K562 (cell line): ENCODE data around the gene FGFBP2. TPM values are rescaled to one million over a fixed set of nuclear protein-coding genes. Genes with fewer than 3 reads are reported as not detected.

Experiments
- ATAC-seq: fragments of 200-7000 bp; cut with Tn5 transposase; 3 replicates; pipeline ENCODE4 v1.9.1; 2020; ENCODE audit warnings: moderate library complexity
- BruUV-seq: library from RNA; stranded (reverse); fragments of 400-500 nt; replicated peaks from 2 replicates; lab custom pipeline; 2021; lab: Mats Ljungman, UMichigan
- CTCF ChIA-PET: fragments of 300-600 bp; formaldehyde crosslinking; extraction: SDS; loops from one replicate; lab custom pipeline; 2021; ENCODE audit warnings: low intra/inter-chr PET ratio; lab: Yijun Ruan, JAX
- POLR2A ChIA-PET: fragments of 300-600, 350-650 bp; sonication (Branson Sonifier 250); formaldehyde crosslinking; extraction: SDS; loops from one replicate; lab custom pipeline; 2021; ENCODE audit warnings: antibody characterized with exemption, inconsistent platforms; lab: Yijun Ruan, JAX
- DNase-seq, 4 experiments: peaks; one replicate each; pipeline versions ENCODE4 v3.0.0 to v3.0.0-alpha.2; 2011 to 2018; ENCODE audit warnings: low spot score in 3 of 4, mixed read lengths in 3 of 4; ENCODE audit errors: extremely low read depth in 1 of 4
- FAIRE-seq: peaks from 2 replicates; lab custom pipeline; 2011; peaks lifted over from hg19 to GRCh38; lab: Jason Lieb, UNC
- H2AFZ ChIP-seq: 2 replicates; pipeline ENCODE4 v1.6.0; 2011; ENCODE audit warnings: low read depth, low read length, control low read depth, inconsistent platforms
- H3K27ac ChIP-seq: fragments of 200-600 bp; 3 replicates; pipeline ENCODE4 v1.8.0; 2011; ENCODE audit warnings: low read depth, mild to moderate bottlenecking, control low read depth, inconsistent platforms, low read length, moderate library complexity, mixed read lengths; ENCODE audit errors: extremely low read depth
- H3K27me3 ChIP-seq, 2 experiments: fragments of 300-600 bp in 1 of 2; 2 replicates in 1 of 2; 3 replicates in 1 of 2; pipeline versions ENCODE4 v1.6.0 to v1.8.0; 2011; ENCODE audit warnings: inconsistent platforms in 2 of 2, low read length in 2 of 2, mild to moderate bottlenecking in 1 of 2, mixed read lengths in 1 of 2, moderate library complexity in 1 of 2; ENCODE audit not compliant: control insufficient read depth in 2 of 2, insufficient read depth in 2 of 2
- H3K36me3 ChIP-seq: fragments of 300-600 bp; 3 replicates; pipeline ENCODE4 v1.8.0; 2011; ENCODE audit warnings: mild to moderate bottlenecking, low read length, inconsistent platforms; ENCODE audit not compliant: control insufficient read depth, insufficient read depth
- H3K4me1 ChIP-seq, 2 experiments: fragments of 200-600 bp in 1 of 2; replicated peaks in 1 of 2; 2 replicates in 1 of 2; 3 replicates in 1 of 2; pipeline versions ENCODE4 v1.5.1 to v1.8.0; 2011; ENCODE audit warnings: inconsistent platforms in 2 of 2, low read length in 2 of 2, mild to moderate bottlenecking in 1 of 2, mixed read lengths in 1 of 2, moderate library complexity in 1 of 2; ENCODE audit not compliant: control insufficient read depth in 2 of 2, insufficient read depth in 2 of 2
- H3K4me2 ChIP-seq: 2 replicates; pipeline ENCODE4 v1.6.1; 2011; ENCODE audit warnings: low read length, control low read depth, inconsistent platforms, mixed read lengths; ENCODE audit not compliant: insufficient read depth
- H3K4me3 ChIP-seq: fragments of 200-600 bp; sonication (generic), shearing (Covaris generic); 2 replicates; pipeline ENCODE4 v1.5.1; 2016; ENCODE audit warnings: control low read depth, inconsistent platforms
- H3K79me2 ChIP-seq: fragments of 200-600 bp; 3 replicates; pipeline ENCODE4 v1.8.0; 2011; ENCODE audit warnings: low read length, inconsistent platforms; ENCODE audit not compliant: control insufficient read depth, insufficient read depth
- H3K9ac ChIP-seq, 2 experiments: 2 replicates each; pipeline versions ENCODE4 v1.6.0 to v1.6.1; 2011; ENCODE audit warnings: low read depth in 2 of 2, low read length in 2 of 2, control low read depth in 1 of 2, inconsistent platforms in 1 of 2, mild to moderate bottlenecking in 1 of 2, mixed read lengths in 1 of 2; ENCODE audit not compliant: insufficient read depth in 1 of 2
- H3K9me1 ChIP-seq: one replicate; pipeline ENCODE4 v1.6.0; 2011; ENCODE audit warnings: inconsistent platforms, mild to moderate bottlenecking, low read length, moderate library complexity; ENCODE audit not compliant: control insufficient read depth, insufficient read depth
- H3K9me3 ChIP-seq: replicated peaks from 2 replicates; pipeline ENCODE4 v1.5.1; 2011; ENCODE audit warnings: low read depth, low read length, inconsistent platforms; ENCODE audit not compliant: control insufficient read depth, insufficient read depth
- H4K20me1 ChIP-seq: replicated peaks from 2 replicates; pipeline ENCODE4 v1.6.1; 2011; ENCODE audit warnings: low read length, inconsistent platforms, mixed read lengths; ENCODE audit not compliant: control insufficient read depth, insufficient read depth
- ARID4B ChIP-seq: sonication (generic); formaldehyde crosslinking; IDR thresholded peaks from 2 replicates; pipeline ENCODE4 v1.8.0; 2022; ENCODE audit warnings: mild to moderate bottlenecking, missing genetic modification reagents
- ARNT ChIP-seq, 2 experiments: fragments of 450-650 bp; IDR thresholded peaks; 2 replicates each; pipeline ENCODE4 v1.6.1; 2016; ENCODE audit warnings: mild to moderate bottlenecking in 1 of 2
- CBX3 ChIP-seq, 2 experiments: IDR thresholded peaks; 1 replicate in 1 of 2; 2 replicates in 1 of 2; pipeline ENCODE4 v1.6.1; 2012; ENCODE audit warnings: inconsistent platforms in 2 of 2, low read length in 2 of 2, borderline replicate concordance in 1 of 2, control low read depth in 1 of 2
- CEBPG ChIP-seq, 3 experiments: fragments of 200-800 bp in 1 of 3; sonication (Bioruptor generic) in 1 of 3; sonication (generic) in 1 of 3; formaldehyde crosslinking in 1 of 3; IDR thresholded peaks in 2 of 3; conservative IDR thresholded peaks in 1 of 3; 2 replicates each; pipeline versions ENCODE4 v1.6.1 to v1.8.0; 2016 to 2022; ENCODE audit warnings: missing compliant biosample characterization in 2 of 3, missing genetic modification characterization in 2 of 3, mild to moderate bottlenecking in 1 of 3, missing genetic modification reagents in 1 of 3
- CREB3 ChIP-seq: fragments of 450-650 bp; conservative IDR thresholded peaks from 2 replicates; pipeline ENCODE4 v1.6.1; 2016; ENCODE audit warnings: missing genetic modification characterization, low read depth, mild to moderate bottlenecking, missing compliant biosample characterization, moderate library complexity
- E2F6 ChIP-seq, 2 experiments: IDR thresholded peaks; 2 replicates each; pipeline ENCODE4 v1.6.1; 2011; ENCODE audit warnings: borderline replicate concordance in 1 of 2, control low read depth in 1 of 2, low read depth in 1 of 2, low read length in 1 of 2, mild to moderate bottlenecking in 1 of 2, mixed read lengths in 1 of 2, moderate library complexity in 1 of 2; ENCODE audit not compliant: insufficient read depth in 1 of 2, insufficient read length in 1 of 2, poor library complexity in 1 of 2, severe bottlenecking in 1 of 2; ENCODE audit errors: extremely low read depth in 1 of 2
- HOXB6 ChIP-seq: fragments of 250-450 bp; sonication (Bioruptor Pico); IDR thresholded peaks from 2 replicates; pipeline ENCODE4 v1.5.1; 2022; ENCODE audit warnings: mild to moderate bottlenecking, borderline replicate concordance
- MCM2 ChIP-seq: fragments of 450-650 bp; IDR thresholded peaks from 2 replicates; pipeline ENCODE4 v1.6.1; 2017; ENCODE audit warnings: low read depth, mild to moderate bottlenecking
- RUNX1 ChIP-seq: sonication (generic); IDR thresholded peaks from 2 replicates; pipeline ENCODE4 v1.6.1; 2016; ENCODE audit warnings: antibody characterized with exemption, low read depth
- ZFP36 ChIP-seq: fragments of 150-350 bp; IDR thresholded peaks from 2 replicates; pipeline ENCODE4 v1.6.1; 2018; ENCODE audit warnings: low read length, low read depth; ENCODE audit not compliant: partially characterized antibody
- ZFPM2 ChIP-seq: fragments of 250-450 bp; sonication (Bioruptor Pico); IDR thresholded peaks from 2 replicates; pipeline ENCODE4 v1.5.1; 2022; ENCODE audit warnings: mild to moderate bottlenecking
- ZNF23 ChIP-seq: fragments of 250-450 bp; sonication (Bioruptor Pico); IDR thresholded peaks from 2 replicates; pipeline ENCODE4 v1.4.0; 2020; ENCODE audit warnings: mild to moderate bottlenecking
- ZNF232 ChIP-seq: sonication (generic); formaldehyde crosslinking; IDR thresholded peaks from 2 replicates; pipeline ENCODE4 v1.8.0; 2022; ENCODE audit warnings: mild to moderate bottlenecking, missing genetic modification reagents
- ZNF57 ChIP-seq: fragments of 450-650 bp; formaldehyde crosslinking; IDR thresholded peaks from 2 replicates; pipeline ENCODE4 v1.4.0; 2020; ENCODE audit warnings: mild to moderate bottlenecking, moderate library complexity
- WGBS: fragments of 100-300 bp; shearing (Covaris generic); methylation state at CpG from one replicate; pipeline ENCODE4 v1.1.6; 2016; ENCODE audit warnings: low coverage, mixed read lengths; ENCODE audit not compliant: insufficient coverage; ENCODE audit errors: missing lambda C conversion rate; 5-methylcytosine and 5-hydroxymethylcytosine counted together
- in situ Hi-C: fragments of 300-500 bp; cut with MboI; formaldehyde crosslinking; loops from 4 replicates; pipeline ENCODE4 v1.15.0; 2018; ENCODE audit warnings: inconsistent platforms, mixed read lengths
- intact Hi-C: fragments of 100-400 bp; cut with micrococcal nuclease; formaldehyde crosslinking; loops from 2 replicates; pipeline ENCODE4 v1.14.2; 2022
- polyA plus RNA-seq, 8 experiments: library from polyadenylated mRNA; depleted of rRNA in 4 of 8; stranded (reverse) in 5 of 8; unstranded in 3 of 8; fragments of >200 nt; fragmentation: Nextera tagmentation in 2 of 8; fragmentation: Illumina TruSeq in 1 of 8; extraction: Ambion mirVana in 2 of 8; extraction: Trizol in 1 of 8; gene quantifications; 2 replicates each; pipeline versions ENCODE4 v1.2.1 to v1.2.3, GENCODE V29; 2011 to 2014; ENCODE audit warnings: inconsistent platforms in 1 of 8, missing spikeins in 1 of 8
- total RNA-seq, 7 experiments: library from RNA; depleted of rRNA in 6 of 7; stranded (reverse); fragments of >200 nt in 6 of 7; fragmentation: Illumina TruSeq in 2 of 7; extraction: Trizol in 2 of 7; gene quantifications; 2 replicates each; pipeline versions ENCODE4 v1.2.1 to v1.2.3, GENCODE V29; 2011 to 2021; ENCODE audit warnings: low replicate concordance in 1 of 7

Gene FGFBP2
- total and polyA plus RNA-seq, 9 of the 15 experiments (the other 6 are each of a cell fraction or from before 2014, with no cell fraction given), result not detected

- no peak for TF ChIP-seq ARID4B (CRISPR knock-in tag)
- TF ChIP-seq CEBPG (CRISPR knock-in tag; IDR thresholded peaks at IDR 0.05), result no peak
- TF ChIP-seq CEBPG (tag; conservative IDR thresholded peaks at IDR 0.05 in 1 of 2, IDR thresholded peaks at IDR 0.05 in 1 of 2), result no peak
These were observed 49.9 kb downstream of the FGFBP2 start (continued) for GRCh38 chr4:15912961-15913630.

GRCh38 chr4:15912236-15912635 is 50.7 kb downstream of the FGFBP2 start:
- BruUV-seq, result no TSS peak
- FAIRE-seq (no peak), ATAC-seq (no peak), DNase-seq (no peak)
- H4K20me1 ChIP-seq, result no peaks in the 10 kb centered on the region
- no peaks in the 10 kb centered on the region for H3K36me3 ChIP-seq
- ChIA-PET CTCF (no interaction called here), POLR2A (no interaction called here)
- no peak overlapping the region for H2AFZ ChIP-seq
- in situ Hi-C loops, result no loop called here
- H3K9me3 ChIP-seq, result no peaks in the 10 kb centered on the region
- intact Hi-C loops, result no loop called here
- no peaks in the 10 kb centered on the region for H3K4me1 ChIP-seq
- no peak overlapping the region for H3K9ac ChIP-seq
- no peak overlapping the region for H3K4me3 ChIP-seq
- H3K9me1 ChIP-seq, result no peaks in the 10 kb centered on the region
- H3K4me2 ChIP-seq, result no peak overlapping the region
- WGBS, result 0% methylated on average over 7 of the region's 7 CpGs
- H3K27ac ChIP-seq, result no peak overlapping the region
- peaks cover 0 to 4% of the 10 kb centered on the region in 2 experiments; a peak in 1 of 5 replicates for H3K27me3 ChIP-seq
- H3K79me2 ChIP-seq, result no peaks in the 10 kb centered on the region
- TF ChIP-seq ZFP36, result no peak
- no peak for TF ChIP-seq HOXB6
- no peak for TF ChIP-seq E2F6 (IDR thresholded peaks at IDR 0.05; ENCODE audit: borderline replicate concordance in 1 of 2, extremely low read depth in 1 of 2, insufficient read depth in 1 of 2, insufficient read length in 1 of 2, low read depth in 1 of 2, low read length in 1 of 2, poor library complexity in 1 of 2, severe bottlenecking in 1 of 2)
- TF ChIP-seq ZNF23 (CRISPR knock-in tag), result no peak
- TF ChIP-seq ARNT (IDR thresholded peaks at IDR 0.05), result no peak
- TF ChIP-seq MCM2, result no peak
- TF ChIP-seq CBX3 (IDR thresholded peaks at IDR 0.05; ENCODE audit: borderline replicate concordance in 1 of 2, low read length in 2 of 2), result no peak
- TF ChIP-seq ZFPM2 (CRISPR knock-in tag), result no peak
- TF ChIP-seq CREB3, result no peak
- TF ChIP-seq ZNF232 (CRISPR knock-in tag), result no peak
- TF ChIP-seq ZNF57 (CRISPR knock-in tag), result no peak
- TF ChIP-seq RUNX1, result no peak
